ENCODE results near the gene KCNQ1. TPM values are rescaled to one million over a fixed set of nuclear protein-coding genes. Genes with fewer than 3 reads are reported as not detected.

The KCNQ1 gene
- total RNA-seq, 1 experiment from 2014 or later = 1.0 TPM

- Histone ChIP-seq H3K4me1 (no peaks in the 10 kb centered on the region), H3K9me3 (0 out of 2 replicates have a peak, but pooled peaks cover 4% of the 10 kb centered on the region), H3K4me3 (ENCODE audit: low read depth, low read length) (no peak overlapping the region), H3K27me3 (replicated peaks; ENCODE audit: control insufficient read depth, insufficient read depth, low read length) (no peaks in the 10 kb centered on the region), H3K36me3 (ENCODE audit: control insufficient read depth, insufficient read depth, low read length) (no peaks in the 10 kb centered on the region)
- H3K4me3 Mint-ChIP-seq (ENCODE audit: unreplicated experiment) = no peak overlapping the region
- peaks cover 5% of the 10 kb centered on the region for H3K27me3 Mint-ChIP-seq (ENCODE audit: insufficient read depth, unreplicated experiment)
- TF ChIP-seq CTCF (IDR thresholded peaks at IDR 0.05; ENCODE audit: insufficient read depth in 1 of 2, low read depth in 1 of 2, low read length in 1 of 2, severe bottlenecking in 1 of 2, unreplicated experiment in 1 of 2) = no peak
- POLR2A ChIA-PET = no interaction called here
- CTCF ChIA-PET = no interaction called here
- peak in 1 of 2 experiments; percentile 19 for DNase-seq
- no TSS peak for BruUV-seq (replicated peaks)
- peaks cover 22% of the 10 kb centered on the region for H3K9me3 Mint-ChIP-seq (ENCODE audit: unreplicated experiment)
- intact Hi-C loops (cut with micrococcal nuclease; ENCODE audit: unreplicated experiment) = no loop called here
- no peaks in the 10 kb centered on the region for H3K36me3 Mint-ChIP-seq (ENCODE audit: insufficient read depth, unreplicated experiment)
- H3K27ac Mint-ChIP-seq (ENCODE audit: unreplicated experiment) = no peak overlapping the region
- H3K4me1 Mint-ChIP-seq (ENCODE audit: low read depth, unreplicated experiment) = peaks cover 6% of the 10 kb centered on the region
Measured at GRCh38 chr11:2807801-2808241, 363.0 kb downstream of the KCNQ1 start.

GRCh38 chr11:2808850-2809846 is 364.3 kb downstream of the KCNQ1 start:
- no peak overlapping the region for H3K4me3 ChIP-seq (ENCODE audit: low read depth, low read length)
- POLR2A ChIA-PET = no interaction called here
- intact Hi-C loops (cut with micrococcal nuclease; ENCODE audit: unreplicated experiment) = no loop called here
- H3K27me3 ChIP-seq (replicated peaks; ENCODE audit: control insufficient read depth, insufficient read depth, low read length) = no peaks in the 10 kb centered on the region
- H3K4me1 Mint-ChIP-seq (ENCODE audit: low read depth, unreplicated experiment) = peaks cover 6% of the 10 kb centered on the region
- no peak for TF ChIP-seq CTCF (IDR thresholded peaks at IDR 0.05; ENCODE audit: insufficient read depth in 1 of 2, low read depth in 1 of 2, low read length in 1 of 2, severe bottlenecking in 1 of 2, unreplicated experiment in 1 of 2)
- no peak overlapping the region for H3K4me3 Mint-ChIP-seq (ENCODE audit: unreplicated experiment)
- 0 out of 2 replicates have a peak, but pooled peaks cover 4% of the 10 kb centered on the region for H3K9me3 ChIP-seq
- H3K9me3 Mint-ChIP-seq (ENCODE audit: unreplicated experiment) = peaks cover 30% of the 10 kb centered on the region
- H3K27me3 Mint-ChIP-seq (ENCODE audit: insufficient read depth, unreplicated experiment) = peaks cover 11% of the 10 kb centered on the region
- no peak overlapping the region for H3K27ac Mint-ChIP-seq (ENCODE audit: unreplicated experiment)
- CTCF ChIA-PET = no interaction called here
- H3K36me3 Mint-ChIP-seq (ENCODE audit: insufficient read depth, unreplicated experiment) = peaks cover 6% of the 10 kb centered on the region
- H3K36me3 ChIP-seq (ENCODE audit: control insufficient read depth, insufficient read depth, low read length) = no peaks in the 10 kb centered on the region
- no TSS peak for BruUV-seq (replicated peaks)
- H3K4me1 ChIP-seq = no peaks in the 10 kb centered on the region
- DNase-seq = no peak

DNA sequence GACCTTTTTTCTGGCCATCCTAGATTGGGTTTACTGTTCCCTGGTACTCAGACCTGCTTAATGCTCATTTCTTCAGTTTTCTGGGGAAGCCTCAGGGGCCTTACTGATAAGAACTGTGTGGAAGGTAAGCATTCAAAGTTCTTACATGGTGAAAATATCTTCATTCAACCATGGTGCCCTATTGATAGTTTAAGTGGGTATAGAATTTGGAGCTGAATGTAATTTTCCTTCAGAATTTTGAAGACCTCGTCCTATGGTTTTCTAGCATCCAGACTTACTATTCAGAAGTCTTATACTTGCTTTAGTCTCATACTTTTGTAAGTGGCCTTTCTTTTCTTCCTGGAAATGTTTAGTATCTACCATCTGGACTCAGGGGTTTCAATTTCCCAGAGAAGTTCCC is 365.0 kb downstream of the KCNQ1 start:
- peaks cover 6% of the 10 kb centered on the region for H3K36me3 Mint-ChIP-seq (ENCODE audit: insufficient read depth, unreplicated experiment)
- Histone ChIP-seq H3K36me3 (ENCODE audit: control insufficient read depth, insufficient read depth, low read length) (no peaks in the 10 kb centered on the region), H3K9me3 (0 out of 2 replicates have a peak, but pooled peaks cover 4% of the 10 kb centered on the region), H3K4me1 (no peaks in the 10 kb centered on the region), H3K27me3 (replicated peaks; ENCODE audit: control insufficient read depth, insufficient read depth, low read length) (no peaks in the 10 kb centered on the region; the same call in 1 of the 2 replicates), H3K4me3 (ENCODE audit: low read depth, low read length) (no peak overlapping the region)
- H3K27me3 Mint-ChIP-seq (ENCODE audit: insufficient read depth, unreplicated experiment) = peaks cover 15% of the 10 kb centered on the region
- POLR2A ChIA-PET = no interaction called here
- CTCF ChIA-PET = no interaction called here
- H3K4me1 Mint-ChIP-seq (ENCODE audit: low read depth, unreplicated experiment) = peaks cover 2% of the 10 kb centered on the region
- no peak for TF ChIP-seq CTCF (IDR thresholded peaks at IDR 0.05; ENCODE audit: insufficient read depth in 1 of 2, low read depth in 1 of 2, low read length in 1 of 2, severe bottlenecking in 1 of 2, unreplicated experiment in 1 of 2)
- H3K9me3 Mint-ChIP-seq (ENCODE audit: unreplicated experiment) = peaks cover 35% of the 10 kb centered on the region
- no peak overlapping the region for H3K4me3 Mint-ChIP-seq (ENCODE audit: unreplicated experiment)
- intact Hi-C loops (cut with micrococcal nuclease; ENCODE audit: unreplicated experiment) = no loop called here
- no TSS peak for BruUV-seq (replicated peaks)
- DNase-seq = no peak
- no peak overlapping the region for H3K27ac Mint-ChIP-seq (ENCODE audit: unreplicated experiment)

All from Caco-2 (cell line).